Measurements from ENCODE around the gene SNX25.
"Not testable (repeated sequence)": the region's sequence is repeated elsewhere in the genome, so short reads cannot be mapped to it uniquely, and the experiment has no call there.

The SNX25 gene

GRCh38 chr4:185298728-185299430 lies 89.5 kb downstream of the SNX25 start:
- DNase-seq (ENCODE audit: low read depth in 2 of 3, low spot score in 1 of 3), result no peak

GRCh38 chr4:185304541-185304940 lies 95.1 kb downstream of the SNX25 start:
- no peak for DNase-seq (ENCODE audit: low read depth in 2 of 3, low spot score in 1 of 3)

- peak in 1 of 3 donors; percentile 2 for DNase-seq (ENCODE audit: low read depth in 2 of 3, low spot score in 1 of 3)
These were observed 95.7 kb downstream of the SNX25 start for GRCh38 chr4:185304944-185305690.

GRCh38 chr4:185305979-185306442 lies 96.6 kb downstream of the SNX25 start:
- DNase-seq (ENCODE audit: low read depth in 2 of 3, low spot score in 1 of 3), result no peak

- no peak for DNase-seq (ENCODE audit: low read depth in 2 of 3, low spot score in 1 of 3)
These were observed 97.9 kb downstream of the SNX25 start for GRCh38 chr4:185307136-185307950.

- DNase-seq (ENCODE audit: low read depth in 2 of 3, low spot score in 1 of 3), result no peak
These were observed 100.4 kb downstream of the SNX25 start for GRCh38 chr4:185309770-185310169.

- DNase-seq (ENCODE audit: low read depth in 2 of 3, low spot score in 1 of 3), result no peak
These were observed 101.9 kb downstream of the SNX25 start for GRCh38 chr4:185311113-185311888.

- no peak for DNase-seq (ENCODE audit: low read depth in 2 of 3, low spot score in 1 of 3)
These were observed 103.3 kb downstream of the SNX25 start for GRCh38 chr4:185312699-185313098.

GRCh38 chr4:185317462-185317861 lies 108.1 kb downstream of the SNX25 start:
- not testable (repeated sequence) for DNase-seq (ENCODE audit: low read depth in 2 of 3, low spot score in 1 of 3)

GRCh38 chr4:185317880-185318279 lies 108.5 kb downstream of the SNX25 start:
- no peak for DNase-seq (ENCODE audit: low read depth in 2 of 3, low spot score in 1 of 3)

- DNase-seq (ENCODE audit: low read depth in 2 of 3, low spot score in 1 of 3), result no peak
These were observed 109.3 kb downstream of the SNX25 start for GRCh38 chr4:185318679-185319078.

- no peak for DNase-seq (ENCODE audit: low read depth in 2 of 3, low spot score in 1 of 3)
These were observed 113.4 kb downstream of the SNX25 start for GRCh38 chr4:185322803-185323202.

- DNase-seq (ENCODE audit: low read depth in 2 of 3, low spot score in 1 of 3), result no peak
These were observed 114.2 kb downstream of the SNX25 start for GRCh38 chr4:185323606-185324005.

- not testable (repeated sequence) for DNase-seq (ENCODE audit: low read depth in 2 of 3, low spot score in 1 of 3)
These were observed 115.0 kb downstream of the SNX25 start for GRCh38 chr4:185324361-185324760.

GRCh38 chr4:185325721-185326120 lies 116.3 kb downstream of the SNX25 start:
- not testable (repeated sequence) for DNase-seq (ENCODE audit: low read depth in 2 of 3, low spot score in 1 of 3)

GRCh38 chr4:185328586-185328985 lies 119.2 kb downstream of the SNX25 start:
- DNase-seq (ENCODE audit: low read depth in 2 of 3, low spot score in 1 of 3), result no peak

- not testable (repeated sequence) for DNase-seq (ENCODE audit: low read depth in 2 of 3, low spot score in 1 of 3)
These were observed 120.6 kb downstream of the SNX25 start for GRCh38 chr4:185329879-185330510.

- no peak for DNase-seq (ENCODE audit: low read depth in 2 of 3, low spot score in 1 of 3)
These were observed 123.4 kb downstream of the SNX25 start for GRCh38 chr4:185332575-185333464.

GRCh38 chr4:185334326-185334725 lies 124.9 kb downstream of the SNX25 start:
- DNase-seq (ENCODE audit: low read depth in 2 of 3, low spot score in 1 of 3), result no peak

Measured in stimulated activated CD4-positive, alpha-beta T cell treated with anti-CD3 and anti-CD28 coated beads, Interleukin-12 subunit alpha, Interleukin-12 subunit beta, amount 100 ng/mL, for 48 hours (primary cell).